ENCODE measurements around the gene ARHGAP21. TPM values are rescaled to one million over a fixed set of nuclear protein-coding genes. Genes with fewer than 3 reads are reported as not detected.

The ARHGAP21 gene
- total RNA-seq, 1 experiment from 2014 or later: 11.6 TPM

- Histone ChIP-seq H3K4me1 (ENCODE audit: low read length) (no peaks in the 10 kb centered on the region), H3K9ac (ENCODE audit: low read length) (no peak overlapping the region), H3K9me3 (ENCODE audit: low read length) (no peaks in the 10 kb centered on the region), H4K20me1 (ENCODE audit: insufficient read depth, low read depth, low read length) (no peaks in the 10 kb centered on the region), H3K9me2 (replicated peaks; ENCODE audit: insufficient read depth, low read length) (no peaks in the 10 kb centered on the region), H3K27me3 (ENCODE audit: low read length) (no peaks in the 10 kb centered on the region), H3K4me3 (ENCODE audit: low read length) (no peak overlapping the region), H2AFZ (ENCODE audit: low read length) (no peak overlapping the region), H3K36me3 (ENCODE audit: insufficient read depth, low read length) (no peaks in the 10 kb centered on the region), H3K79me2 (ENCODE audit: low read length) (no peaks in the 10 kb centered on the region), H3K4me2 (ENCODE audit: low read depth, low read length, poor library complexity, severe bottlenecking) (no peak overlapping the region), H3K27ac (ENCODE audit: low read length) (no peak overlapping the region)
- DNase-seq: no peak
Measured at GRCh38 chr10:24751716-24752115, 28.0 kb upstream of the ARHGAP21 start.

GRCh38 chr10:24750695-24751094 lies 27.0 kb upstream of the ARHGAP21 start:
- Histone ChIP-seq H3K4me1 (ENCODE audit: low read length) (no peaks in the 10 kb centered on the region), H3K4me2 (ENCODE audit: low read depth, low read length, poor library complexity, severe bottlenecking) (no peak overlapping the region)

GRCh38 chr10:24748214-24748613 lies 24.5 kb upstream of the ARHGAP21 start:
- Histone ChIP-seq H4K20me1 (ENCODE audit: insufficient read depth, low read depth, low read length) (no peaks in the 10 kb centered on the region), H3K4me3 (ENCODE audit: low read length) (no peak overlapping the region), H2AFZ (ENCODE audit: low read length) (no peak overlapping the region), H3K9me2 (replicated peaks; ENCODE audit: insufficient read depth, low read length) (no peaks in the 10 kb centered on the region), H3K36me3 (ENCODE audit: insufficient read depth, low read length) (no peaks in the 10 kb centered on the region), H3K4me1 (ENCODE audit: low read length) (no peaks in the 10 kb centered on the region), H3K27ac (ENCODE audit: low read length) (no peak overlapping the region), H3K27me3 (ENCODE audit: low read length) (no peaks in the 10 kb centered on the region), H3K79me2 (ENCODE audit: low read length) (no peaks in the 10 kb centered on the region), H3K9me3 (ENCODE audit: low read length) (no peaks in the 10 kb centered on the region; the same call in 1 of the 2 replicates), H3K9ac (ENCODE audit: low read length) (no peak overlapping the region), H3K4me2 (ENCODE audit: low read depth, low read length, poor library complexity, severe bottlenecking) (no peak overlapping the region)
- DNase-seq: no peak

More at GRCh38 chr10:24750695-24751094, 27.0 kb upstream of the ARHGAP21 start:
- Histone ChIP-seq H3K9me2 (replicated peaks; ENCODE audit: insufficient read depth, low read length) (no peaks in the 10 kb centered on the region), H3K9ac (ENCODE audit: low read length) (no peak overlapping the region), H3K79me2 (ENCODE audit: low read length) (no peaks in the 10 kb centered on the region), H3K9me3 (ENCODE audit: low read length) (no peaks in the 10 kb centered on the region), H2AFZ (ENCODE audit: low read length) (no peak overlapping the region), H3K4me3 (ENCODE audit: low read length) (no peak overlapping the region), H4K20me1 (ENCODE audit: insufficient read depth, low read depth, low read length) (no peaks in the 10 kb centered on the region), H3K36me3 (ENCODE audit: insufficient read depth, low read length) (no peaks in the 10 kb centered on the region), H3K27ac (ENCODE audit: low read length) (no peak overlapping the region), H3K27me3 (ENCODE audit: low read length) (no peaks in the 10 kb centered on the region)
- no peak for DNase-seq

- Histone ChIP-seq H3K4me1 (ENCODE audit: low read length) (no peaks in the 10 kb centered on the region), H3K9me2 (replicated peaks; ENCODE audit: insufficient read depth, low read length) (no peaks in the 10 kb centered on the region), H3K9ac (ENCODE audit: low read length) (no peak overlapping the region), H3K27ac (ENCODE audit: low read length) (no peak overlapping the region), H4K20me1 (ENCODE audit: insufficient read depth, low read depth, low read length) (no peaks in the 10 kb centered on the region), H3K9me3 (ENCODE audit: low read length) (peaks cover 5% of the 10 kb centered on the region), H3K79me2 (ENCODE audit: low read length) (no peaks in the 10 kb centered on the region), H3K27me3 (ENCODE audit: low read length) (no peaks in the 10 kb centered on the region), H3K4me2 (ENCODE audit: low read depth, low read length, poor library complexity, severe bottlenecking) (no peak overlapping the region), H3K36me3 (ENCODE audit: insufficient read depth, low read length) (no peaks in the 10 kb centered on the region), H3K4me3 (ENCODE audit: low read length) (no peak overlapping the region), H2AFZ (ENCODE audit: low read length) (no peak overlapping the region)
- DNase-seq: no peak
Measured at GRCh38 chr10:24744946-24745345, 21.3 kb upstream of the ARHGAP21 start.

GRCh38 chr10:24740714-24741113 lies 17.0 kb upstream of the ARHGAP21 start:
- Histone ChIP-seq H3K79me2 (ENCODE audit: low read length) (no peaks in the 10 kb centered on the region), H2AFZ (ENCODE audit: low read length) (no peak overlapping the region), H3K9me2 (replicated peaks; ENCODE audit: insufficient read depth, low read length) (no peaks in the 10 kb centered on the region), H4K20me1 (ENCODE audit: insufficient read depth, low read depth, low read length) (no peaks in the 10 kb centered on the region), H3K9ac (ENCODE audit: low read length) (no peak overlapping the region), H3K9me3 (ENCODE audit: low read length) (peaks cover 5% of the 10 kb centered on the region), H3K4me3 (ENCODE audit: low read length) (no peak overlapping the region), H3K27ac (ENCODE audit: low read length) (no peak overlapping the region), H3K4me2 (ENCODE audit: low read depth, low read length, poor library complexity, severe bottlenecking) (no peak overlapping the region), H3K36me3 (ENCODE audit: insufficient read depth, low read length) (no peaks in the 10 kb centered on the region), H3K4me1 (ENCODE audit: low read length) (no peaks in the 10 kb centered on the region), H3K27me3 (ENCODE audit: low read length) (no peaks in the 10 kb centered on the region)
- DNase-seq: no peak

GRCh38 chr10:24737001-24737400 lies 13.3 kb upstream of the ARHGAP21 start:
- no peaks in the 10 kb centered on the region for H3K4me1 ChIP-seq (ENCODE audit: low read length)
- no peak overlapping the region for H2AFZ ChIP-seq (ENCODE audit: low read length)
- H3K9me2 ChIP-seq (replicated peaks; ENCODE audit: insufficient read depth, low read length): no peaks in the 10 kb centered on the region
- H3K79me2 ChIP-seq (ENCODE audit: low read length): no peaks in the 10 kb centered on the region
- no peak overlapping the region for H3K27ac ChIP-seq (ENCODE audit: low read length)
- no peak for DNase-seq
- H3K27me3 ChIP-seq (ENCODE audit: low read length): no peaks in the 10 kb centered on the region
- H3K36me3 ChIP-seq (ENCODE audit: insufficient read depth, low read length): no peaks in the 10 kb centered on the region
- no peak overlapping the region for H3K4me3 ChIP-seq (ENCODE audit: low read length)
- no peak overlapping the region for H3K9ac ChIP-seq (ENCODE audit: low read length)
- no peak overlapping the region for H3K4me2 ChIP-seq (ENCODE audit: low read depth, low read length, poor library complexity, severe bottlenecking)
- no peaks in the 10 kb centered on the region for H4K20me1 ChIP-seq (ENCODE audit: insufficient read depth, low read depth, low read length)
- H3K9me3 ChIP-seq (ENCODE audit: low read length): peaks cover 2% of the 10 kb centered on the region; the same call in 1 of the 2 replicates

- no peaks in the 10 kb centered on the region for H3K36me3 ChIP-seq (ENCODE audit: insufficient read depth, low read length)
- no peak overlapping the region for H3K9ac ChIP-seq (ENCODE audit: low read length)
- H2AFZ ChIP-seq (ENCODE audit: low read length): no peak overlapping the region
Measured at GRCh38 chr10:24731942-24732341, 8.3 kb upstream of the ARHGAP21 start.

GRCh38 chr10:24730811-24731210 lies 7.1 kb upstream of the ARHGAP21 start:
- H2AFZ ChIP-seq (ENCODE audit: low read length): no peak overlapping the region
- H3K4me1 ChIP-seq (ENCODE audit: low read length): no peaks in the 10 kb centered on the region
- no peak overlapping the region for H3K4me3 ChIP-seq (ENCODE audit: low read length)
- no peak overlapping the region for H3K9ac ChIP-seq (ENCODE audit: low read length)
- H3K9me3 ChIP-seq (ENCODE audit: low read length): no peaks in the 10 kb centered on the region
- no peaks in the 10 kb centered on the region for H3K36me3 ChIP-seq (ENCODE audit: insufficient read depth, low read length)
- no peaks in the 10 kb centered on the region for H3K79me2 ChIP-seq (ENCODE audit: low read length)
- H4K20me1 ChIP-seq (ENCODE audit: insufficient read depth, low read depth, low read length): no peaks in the 10 kb centered on the region
- no peak overlapping the region for H3K27ac ChIP-seq (ENCODE audit: low read length)
- DNase-seq: no peak
- no peak overlapping the region for H3K4me2 ChIP-seq (ENCODE audit: low read depth, low read length, poor library complexity, severe bottlenecking)
- no peaks in the 10 kb centered on the region for H3K9me2 ChIP-seq (replicated peaks; ENCODE audit: insufficient read depth, low read length)
- no peaks in the 10 kb centered on the region for H3K27me3 ChIP-seq (ENCODE audit: low read length)

More at GRCh38 chr10:24731942-24732341, 8.3 kb upstream of the ARHGAP21 start:
- no peaks in the 10 kb centered on the region for H3K9me3 ChIP-seq (ENCODE audit: low read length)
- H3K4me2 ChIP-seq (ENCODE audit: low read depth, low read length, poor library complexity, severe bottlenecking): no peak overlapping the region
- H4K20me1 ChIP-seq (ENCODE audit: insufficient read depth, low read depth, low read length): no peaks in the 10 kb centered on the region
- no peaks in the 10 kb centered on the region for H3K27me3 ChIP-seq (ENCODE audit: low read length)
- no peak overlapping the region for H3K4me3 ChIP-seq (ENCODE audit: low read length)
- no peak for DNase-seq
- no peaks in the 10 kb centered on the region for H3K79me2 ChIP-seq (ENCODE audit: low read length)
- H3K9me2 ChIP-seq (replicated peaks; ENCODE audit: insufficient read depth, low read length): no peaks in the 10 kb centered on the region
- no peak overlapping the region for H3K27ac ChIP-seq (ENCODE audit: low read length)
- no peaks in the 10 kb centered on the region for H3K4me1 ChIP-seq (ENCODE audit: low read length)

- peaks cover 12% of the 10 kb centered on the region for H3K4me1 ChIP-seq (ENCODE audit: low read length)
- no peaks in the 10 kb centered on the region for H3K36me3 ChIP-seq (ENCODE audit: insufficient read depth, low read length)
- no peak overlapping the region for H3K4me2 ChIP-seq (ENCODE audit: low read depth, low read length, poor library complexity, severe bottlenecking)
- no peaks in the 10 kb centered on the region for H3K79me2 ChIP-seq (ENCODE audit: low read length)
- H3K27ac ChIP-seq (ENCODE audit: low read length): no peak overlapping the region
- no peaks in the 10 kb centered on the region for H4K20me1 ChIP-seq (ENCODE audit: insufficient read depth, low read depth, low read length)
- no peaks in the 10 kb centered on the region for H3K27me3 ChIP-seq (ENCODE audit: low read length)
- no peaks in the 10 kb centered on the region for H3K9me3 ChIP-seq (ENCODE audit: low read length)
- no peaks in the 10 kb centered on the region for H3K9me2 ChIP-seq (replicated peaks; ENCODE audit: insufficient read depth, low read length)
- no peak overlapping the region for H2AFZ ChIP-seq (ENCODE audit: low read length)
- no peak overlapping the region for H3K4me3 ChIP-seq (ENCODE audit: low read length)
- DNase-seq: no peak
- no peak overlapping the region for H3K9ac ChIP-seq (ENCODE audit: low read length)
Measured at GRCh38 chr10:24727786-24728185, 4.1 kb upstream of the ARHGAP21 start.

Measured in Karpas-422 (cell line).